ENCODE results near the gene SHQ1. TPM values are rescaled to one million over a fixed set of nuclear protein-coding genes. Genes with fewer than 3 reads are reported as not detected.

The SHQ1 gene
- total RNA-seq, 1 experiment from 2014 or later = 27.6 TPM

- TF ChIP-seq ELF1 (IDR thresholded peaks at IDR 0.05; ENCODE audit: borderline replicate concordance, low read depth) = no peak
- no peak for TF ChIP-seq REST (IDR thresholded peaks at IDR 0.05; ENCODE audit: low read depth)
- TF ChIP-seq CBX3 (IDR thresholded peaks at IDR 0.05; ENCODE audit: low read depth) = no peak
- no peak for TF ChIP-seq SP1 (IDR thresholded peaks at IDR 0.05; ENCODE audit: low read depth)
- TF ChIP-seq POLR2AphosphoS5 (IDR thresholded peaks at IDR 0.05; ENCODE audit: low read depth, low read length) = no peak
- TF ChIP-seq RAD21 (IDR thresholded peaks at IDR 0.05; ENCODE audit: low read depth) = no peak
- TF ChIP-seq TCF7L2 (IDR thresholded peaks at IDR 0.05; ENCODE audit: borderline replicate concordance, extremely low read depth, insufficient read depth, insufficient read length) = no peak
- no peak for TF ChIP-seq MAX (IDR thresholded peaks at IDR 0.05)
- no peak for TF ChIP-seq JUND (IDR thresholded peaks at IDR 0.05)
- H3K79me2 ChIP-seq (ENCODE audit: insufficient read depth, low read length) = no peaks in the 10 kb centered on the region
- H3K4me3 ChIP-seq (replicated peaks in 1 of 2; ENCODE audit: low read depth in 1 of 2, low read length in 2 of 2) = no peak overlapping the region
- POLR2A ChIA-PET = interaction anchor here (0.7 kb wide), 1 partner anchor 9 kb away, joined by 4 read pairs; no protein-coding TSS in a partner anchor
- ATAC-seq (no peak), DNase-seq (ENCODE audit: low read depth, low spot score) (no peak)
- CTCF ChIA-PET = interaction anchor here (2.3 kb wide), 1 partner anchor 10 kb away, joined by 6 read pairs; no protein-coding TSS in a partner anchor
- H2AFZ ChIP-seq (ENCODE audit: low read depth, low read length, poor library complexity, severe bottlenecking) = no peak overlapping the region
- H3K4me1 ChIP-seq (ENCODE audit: control insufficient read depth in 1 of 2, insufficient read depth in 2 of 2, low read length in 2 of 2) = no peaks in the 10 kb centered on the region
- H3K36me3 ChIP-seq (ENCODE audit: control insufficient read depth in 1 of 2, insufficient read depth in 2 of 2, low read length in 2 of 2) = no peaks in the 10 kb centered on the region
- H4K20me1 ChIP-seq (ENCODE audit: insufficient read depth) = no peaks in the 10 kb centered on the region
- RAD21 ChIA-PET (ENCODE audit: low non-redundant PET in 1 of 2, low total read pairs in 2 of 2, uncharacterized antibody in 2 of 2, unreplicated experiment in 2 of 2) = no interaction called here
- no peak overlapping the region for H3K27ac ChIP-seq (ENCODE audit: low read depth, low read length)
- BruUV-seq (replicated peaks) = no TSS peak
- H3K9me3 ChIP-seq (ENCODE audit: control insufficient read depth in 1 of 2, insufficient read depth in 1 of 2, low read depth in 1 of 2, low read length in 2 of 2) = no peaks in the 10 kb centered on the region
- no peak overlapping the region for H3K9ac ChIP-seq (ENCODE audit: low read length)
- H3K27me3 ChIP-seq (ENCODE audit: insufficient read depth, low read length) = no peaks in the 10 kb centered on the region
- intact Hi-C loops (cut with micrococcal nuclease) = no loop called here
- no peaks in the 10 kb centered on the region for H3K9me2 ChIP-seq (ENCODE audit: insufficient read depth)
- H3K4me2 ChIP-seq (ENCODE audit: low read length) = no peak overlapping the region
Measured at GRCh38 chr3:72860846-72861245, 12.6 kb upstream of the SHQ1 start.

All from HCT116 (cell line).